Keratinocyte (primary cell): ENCODE results near the gene COL7A1. TPM values are rescaled to one million over a fixed set of nuclear protein-coding genes. Genes with fewer than 3 reads are reported as not detected.

Experiments used
- DNase-seq: peaks from one replicate; pipeline ENCODE4 v3.0.0-alpha.2; 2011; ENCODE audit warnings: low read depth, missing footprints, low spot score
- FAIRE-seq: peaks from 2 replicates; lab custom pipeline; 2011; peaks lifted over from hg19 to GRCh38; lab: Jason Lieb, UNC
- H2AFZ ChIP-seq: 2 replicates; pipeline ENCODE4 v1.6.0; 2012; ENCODE audit warnings: low read length, control low read depth, inconsistent platforms; ENCODE audit not compliant: control insufficient read depth
- H3K27ac ChIP-seq: 2 replicates; pipeline ENCODE4 v1.5.1; 2011; ENCODE audit warnings: low read length; ENCODE audit not compliant: control insufficient read depth, insufficient read depth
- H3K27me3 ChIP-seq: 3 replicates; pipeline ENCODE4 v1.6.0; 2011; ENCODE audit warnings: low read length; ENCODE audit not compliant: control insufficient read depth, insufficient read depth; ENCODE audit errors: extremely low read depth
- H3K36me3 ChIP-seq, 2 experiments: 2 replicates in 1 of 2; 3 replicates in 1 of 2; pipeline ENCODE4 v1.5.1; 2011; ENCODE audit warnings: low read length in 2 of 2, mild to moderate bottlenecking in 1 of 2; ENCODE audit not compliant: control insufficient read depth in 2 of 2, insufficient read depth in 2 of 2; ENCODE audit errors: extremely low read depth in 1 of 2
- H3K4me1 ChIP-seq: 3 replicates; pipeline ENCODE4 v1.5.1; 2011; ENCODE audit warnings: low read length; ENCODE audit not compliant: control insufficient read depth, insufficient read depth; ENCODE audit errors: extremely low read depth
- H3K4me2 ChIP-seq: 3 replicates; pipeline ENCODE4 v1.6.0; 2011; ENCODE audit warnings: low read depth, low read length; ENCODE audit not compliant: control insufficient read depth, insufficient read depth; ENCODE audit errors: extremely low read depth
- H3K4me3 ChIP-seq, 3 experiments: fragments of 200-600 bp in 1 of 3; sonication (generic) in 1 of 3; 2 replicates in 2 of 3; 3 replicates in 1 of 3; pipeline ENCODE4 v1.5.1; 2011 to 2016; ENCODE audit warnings: low read length in 3 of 3, mild to moderate bottlenecking in 3 of 3, control low read depth in 2 of 3, inconsistent platforms in 1 of 3, low read depth in 1 of 3, mixed read lengths in 1 of 3, mixed run types in 1 of 3, moderate library complexity in 1 of 3; ENCODE audit not compliant: control insufficient read depth in 2 of 3, insufficient read depth in 2 of 3; ENCODE audit errors: extremely low read depth in 1 of 3
- H3K79me2 ChIP-seq: 2 replicates; pipeline ENCODE4 v1.6.0; 2012; ENCODE audit warnings: low read length; ENCODE audit not compliant: control insufficient read depth, insufficient read depth
- H3K9ac ChIP-seq: 3 replicates; pipeline ENCODE4 v1.6.0; 2011; ENCODE audit warnings: low read length; ENCODE audit not compliant: control insufficient read depth, insufficient read depth; ENCODE audit errors: extremely low read depth
- H3K9me1 ChIP-seq: 3 replicates; pipeline ENCODE4 v1.6.0; 2011; ENCODE audit warnings: low read length; ENCODE audit not compliant: control insufficient read depth, insufficient read depth; ENCODE audit errors: extremely low read depth
- H3K9me3 ChIP-seq: 2 replicates; pipeline ENCODE4 v1.5.1; 2012; ENCODE audit warnings: low read depth, low read length; ENCODE audit not compliant: control insufficient read depth
- H4K20me1 ChIP-seq: 3 replicates; pipeline ENCODE4 v1.6.0; 2011; ENCODE audit warnings: low read length; ENCODE audit not compliant: control insufficient read depth, insufficient read depth; ENCODE audit errors: extremely low read depth
- EZH2 ChIP-seq: IDR thresholded peaks from one replicate; pipeline ENCODE4 v1.6.1; 2012; ENCODE audit warnings: inconsistent platforms, mild to moderate bottlenecking, low read length, moderate library complexity
- dilution Hi-C: fragments of 300-500 bp; cut with MboI; formaldehyde crosslinking; loops from one replicate; pipeline ENCODE4 v1.7.0; 2020; ENCODE audit warnings: low sequenced_read_pairs; ENCODE audit not compliant: extremely low pct_ligation_motif_present
- polyA minus RNA-seq, 3 experiments: library from RNA; depleted of rRNA, polyadenylated mRNA; stranded (reverse); fragments of >200 nt; gene quantifications; 1 replicate in 1 of 3; 2 replicates in 1 of 3; 3 replicates in 1 of 3; pipeline ENCODE4 v1.2.3, GENCODE V29; 2011
- polyA plus RNA-seq, 5 experiments: library from polyadenylated mRNA; depleted of rRNA in 3 of 5; stranded (reverse) in 3 of 5; stranded (forward) in 1 of 5; unstranded in 1 of 5; fragments of >200 nt; gene quantifications; 1 replicate in 1 of 5; 2 replicates in 3 of 5; 3 replicates in 1 of 5; pipeline versions ENCODE4 v1.2.1 to v1.2.3, GENCODE V29; 2011 to 2012; ENCODE audit warnings: missing spikeins in 2 of 5, low read depth in 1 of 5, low replicate concordance in 1 of 5
- TF ChIP-seq, protein P1 (sequence below), 3 experiments: IDR thresholded peaks in 1 of 3; conservative IDR thresholded peaks in 1 of 3; optimal IDR thresholded peaks in 1 of 3; 2 replicates in 2 of 3; 3 replicates in 1 of 3; pipeline versions ENCODE3 to v1.5.1; 2011; ENCODE audit warnings: low read length in 3 of 3, mild to moderate bottlenecking in 3 of 3, moderate library complexity in 2 of 3, control low read depth in 1 of 3, inconsistent platforms in 1 of 3; ENCODE audit not compliant: insufficient read depth in 2 of 3; ENCODE audit errors: extremely low read depth in 1 of 3

The COL7A1 gene
- 59.4 to 91.3 TPM (median 74.4 TPM) in 3 replicates for polyA plus RNA-seq
- 8.7 TPM for polyA plus RNA-seq (2011; ENCODE audit: low read depth)
- 8.5 and 16.8 TPM in 2 replicates for polyA plus RNA-seq (2011; cell fraction: cytosol; rRNA removed)
- polyA plus RNA-seq (2011; cell fraction: nucleus; rRNA removed), result 396 and 457 TPM in 2 replicates
- polyA plus RNA-seq (2012; ENCODE audit: low replicate concordance), result 46.3 and 192 TPM in 2 replicates
- polyA minus RNA-seq, result 78.9 to 245 TPM (median 83.6 TPM) in 3 replicates
- polyA minus RNA-seq (2011; cell fraction: cytosol; rRNA and poly(A)+ RNA removed), result 21.9 TPM
- polyA minus RNA-seq (2011; cell fraction: nucleus; rRNA and poly(A)+ RNA removed), result 136 and 145 TPM in 2 replicates

- peak; percentile 69 for DNase-seq
- no peaks in the 10 kb centered on the region for H3K9me3 ChIP-seq
- peaks cover 25 to 48% of the 10 kb centered on the region in 2 experiments for H3K36me3 ChIP-seq
- dilution Hi-C loops, result no loop called here
- peak within 1 kb of the TSS; percentile 98 for H3K27ac ChIP-seq
- no peaks in the 10 kb centered on the region for H3K27me3 ChIP-seq
- H3K79me2 ChIP-seq, result peaks cover 50% of the 10 kb centered on the region
- peaks cover 16% of the 10 kb centered on the region for H4K20me1 ChIP-seq
- H3K4me1 ChIP-seq, result peaks cover 78% of the 10 kb centered on the region
- H3K4me3 ChIP-seq, result peak within 1 kb of the TSS; percentile 60 to 95 (median 91)
- TF ChIP-seq, protein P1, sequence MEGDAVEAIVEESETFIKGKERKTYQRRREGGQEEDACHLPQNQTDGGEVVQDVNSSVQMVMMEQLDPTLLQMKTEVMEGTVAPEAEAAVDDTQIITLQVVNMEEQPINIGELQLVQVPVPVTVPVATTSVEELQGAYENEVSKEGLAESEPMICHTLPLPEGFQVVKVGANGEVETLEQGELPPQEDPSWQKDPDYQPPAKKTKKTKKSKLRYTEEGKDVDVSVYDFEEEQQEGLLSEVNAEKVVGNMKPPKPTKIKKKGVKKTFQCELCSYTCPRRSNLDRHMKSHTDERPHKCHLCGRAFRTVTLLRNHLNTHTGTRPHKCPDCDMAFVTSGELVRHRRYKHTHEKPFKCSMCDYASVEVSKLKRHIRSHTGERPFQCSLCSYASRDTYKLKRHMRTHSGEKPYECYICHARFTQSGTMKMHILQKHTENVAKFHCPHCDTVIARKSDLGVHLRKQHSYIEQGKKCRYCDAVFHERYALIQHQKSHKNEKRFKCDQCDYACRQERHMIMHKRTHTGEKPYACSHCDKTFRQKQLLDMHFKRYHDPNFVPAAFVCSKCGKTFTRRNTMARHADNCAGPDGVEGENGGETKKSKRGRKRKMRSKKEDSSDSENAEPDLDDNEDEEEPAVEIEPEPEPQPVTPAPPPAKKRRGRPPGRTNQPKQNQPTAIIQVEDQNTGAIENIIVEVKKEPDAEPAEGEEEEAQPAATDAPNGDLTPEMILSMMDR (optimal IDR thresholded peaks at IDR 0.05 in 1 of 3, IDR thresholded peaks at IDR 0.05 in 1 of 3, conservative IDR thresholded peaks at IDR 0.05 in 1 of 3; ENCODE audit: extremely low read depth in 1 of 3, insufficient read depth in 2 of 3, low read length in 3 of 3), result no peak
- TF ChIP-seq EZH2, result no peak
- peak within 1 kb of the TSS; percentile 93 for H3K9ac ChIP-seq
- peak within 1 kb of the TSS; percentile 98 for H3K4me2 ChIP-seq
- no peak for FAIRE-seq
- peaks cover 2% of the 10 kb centered on the region for H3K9me1 ChIP-seq
- H2AFZ ChIP-seq, result no peak within 1 kb of the TSS
These were observed at the start of gene COL7A1 for GRCh38 chr3:48595075-48595525. Gene COL7A1, minus strand, starts transcription at chr3:48595329. Its CDS starts 170 bp downstream, at chr3:48595159.

GRCh38 chr3:48642605-48643004, 47.5 kb upstream of the COL7A1 start:
- TF ChIP-seq EZH2, result no peak
- TF ChIP-seq, protein P1 (optimal IDR thresholded peaks at IDR 0.05 in 1 of 3, IDR thresholded peaks at IDR 0.05 in 1 of 3, conservative IDR thresholded peaks at IDR 0.05 in 1 of 3; ENCODE audit: extremely low read depth in 1 of 3, insufficient read depth in 2 of 3, low read length in 3 of 3), result no peak
- no peaks in the 10 kb centered on the region for H3K79me2 ChIP-seq
- H3K36me3 ChIP-seq, result no peaks in the 10 kb centered on the region
- no peaks in the 10 kb centered on the region for H3K9me1 ChIP-seq
- no peak overlapping the region for H3K4me2 ChIP-seq
- dilution Hi-C loops, result no loop called here
- peaks cover 4% of the 10 kb centered on the region for H3K27me3 ChIP-seq
- FAIRE-seq, result no peak
- H4K20me1 ChIP-seq, result no peaks in the 10 kb centered on the region
- H3K9ac ChIP-seq, result no peak overlapping the region
- H3K27ac ChIP-seq, result no peak overlapping the region
- H3K9me3 ChIP-seq, result no peaks in the 10 kb centered on the region
- DNase-seq, result no peak
- H2AFZ ChIP-seq, result no peak overlapping the region
- H3K4me3 ChIP-seq, result no peak overlapping the region
- H3K4me1 ChIP-seq, result no peaks in the 10 kb centered on the region
